RWPE1 (cell line): ENCODE results near the gene PHLDB3.

Experiments used
- CTCF ChIA-PET: fragments of 350-600 bp; sonication (Branson Sonifier 250); formaldehyde crosslinking; extraction: SDS; loops from one replicate; lab custom pipeline; 2021; lab: Yijun Ruan, JAX
- POLR2A ChIA-PET: fragments of 400-600 bp; formaldehyde crosslinking; extraction: SDS; loops from one replicate; lab custom pipeline; 2020; ENCODE audit warnings: antibody characterized with exemption; ENCODE audit not compliant: low non-redundant PET; lab: Yijun Ruan, JAX
- DNase-seq: peaks from one replicate; pipeline ENCODE4 v3.0.0; 2012; ENCODE audit warnings: low spot score
- H3K27ac ChIP-seq: fragments of 450-650 bp; 2 replicates; pipeline ENCODE4 v1.5.1; 2017
- CTCF ChIP-seq: fragments of 450-650 bp; conservative IDR thresholded peaks from 2 replicates; pipeline ENCODE4 v1.5.1; 2017; ENCODE audit warnings: low read depth, mild to moderate bottlenecking

The PHLDB3 gene

GRCh38 chr19:43546581-43546980, 42.0 kb upstream of the PHLDB3 start:
- POLR2A ChIA-PET = no interaction called here

GRCh38 chr19:43545981-43546380, 41.4 kb upstream of the PHLDB3 start:
- DNase-seq = no peak
- ChIA-PET POLR2A (no interaction called here), CTCF (interaction anchor here (0.6 kb wide), 1 partner anchor 21 kb away, joined by 3 read pairs; no protein-coding TSS in a partner anchor)
- peak overlapping the region; percentile 24 for H3K27ac ChIP-seq
- no peak for TF ChIP-seq CTCF

More at GRCh38 chr19:43546581-43546980, 42.0 kb upstream of the PHLDB3 start:
- no peak for DNase-seq
- TF ChIP-seq CTCF = no peak
- CTCF ChIA-PET = interaction anchor here (0.6 kb wide), 1 partner anchor 21 kb away, joined by 3 read pairs; no protein-coding TSS in a partner anchor
- no peak overlapping the region for H3K27ac ChIP-seq

GRCh38 chr19:43545276-43545675, 40.7 kb upstream of the PHLDB3 start:
- TF ChIP-seq CTCF = no peak
- peak overlapping the region; percentile 24 for H3K27ac ChIP-seq
- DNase-seq = no peak
- ChIA-PET POLR2A (no interaction called here), CTCF (no interaction called here)

- DNase-seq = no peak
- ChIA-PET CTCF (interaction anchor here (0.6 kb wide), 1 partner anchor 10 kb away, joined by 5 read pairs; no protein-coding TSS in a partner anchor), POLR2A (no interaction called here)
- no peak for TF ChIP-seq CTCF
- H3K27ac ChIP-seq = no peak overlapping the region
These were observed 39.5 kb upstream of the PHLDB3 start for GRCh38 chr19:43544077-43544476.

- ChIA-PET POLR2A (no interaction called here), CTCF (interaction anchor here (0.6 to 1.9 kb wide), 3 partner anchors 13 to 62 kb away, joined by 3 to 5 read pairs (median 3); no protein-coding TSS in a partner anchor)
- no peak overlapping the region for H3K27ac ChIP-seq
- DNase-seq = no peak
- no peak for TF ChIP-seq CTCF
These were observed 37.5 kb upstream of the PHLDB3 start for GRCh38 chr19:43541920-43542650.

GRCh38 chr19:43540381-43540780, 35.8 kb upstream of the PHLDB3 start:
- ChIA-PET CTCF (no interaction called here), POLR2A (no interaction called here)
- no peak for DNase-seq
- no peak overlapping the region for H3K27ac ChIP-seq
- TF ChIP-seq CTCF = no peak
